HepG2 (cell line): Measurements from ENCODE around the gene CAMK2D. TPM values are rescaled to one million over a fixed set of nuclear protein-coding genes. Genes with fewer than 3 reads are reported as not detected.

Experiments used
- ATAC-seq: fragments of 200-7000 bp; cut with Tn5 transposase; 3 replicates; pipeline ENCODE4 v1.9.1; 2020; ENCODE audit warnings: mild to moderate bottlenecking, moderate library complexity
- BruUV-seq: library from RNA; stranded (reverse); fragments of 400-500 nt; replicated peaks from 2 replicates; lab custom pipeline; 2021; lab: Mats Ljungman, UMichigan
- CTCF ChIA-PET: fragments of 300-600 bp; formaldehyde crosslinking; extraction: SDS; loops from one replicate; lab custom pipeline; 2021; ENCODE audit warnings: low total read pairs, inconsistent platforms, low intra/inter-chr PET ratio; lab: Yijun Ruan, JAX
- POLR2A ChIA-PET: fragments of 350-600 bp; sonication (Branson Sonifier 250); formaldehyde crosslinking; loops from one replicate; lab custom pipeline; 2020; ENCODE audit warnings: antibody characterized with exemption, inconsistent platforms; lab: Yijun Ruan, JAX
- DNase-seq: peaks from one replicate; pipeline ENCODE4 v3.0.0-alpha.2; 2015; ENCODE audit warnings: low spot score
- FAIRE-seq: peaks from 3 replicates; lab custom pipeline; 2011; peaks lifted over from hg19 to GRCh38; lab: Jason Lieb, UNC
- H2AFZ ChIP-seq: one replicate; pipeline ENCODE4 v1.6.1; 2011; ENCODE audit warnings: low read length, inconsistent platforms
- H3K27ac ChIP-seq: fragments of 300-600 bp; 3 replicates; pipeline ENCODE4 v1.8.0; 2011; ENCODE audit warnings: mixed run types, mild to moderate bottlenecking, mixed read lengths, low read length, inconsistent platforms; ENCODE audit not compliant: insufficient read depth; ENCODE audit errors: extremely low read length
- H3K27me3 ChIP-seq, 2 experiments: fragments of 200-600 bp in 1 of 2; 2 replicates in 1 of 2; 3 replicates in 1 of 2; pipeline versions ENCODE4 v1.6.0 to v1.8.0; 2011; ENCODE audit warnings: low read length in 2 of 2, mild to moderate bottlenecking in 2 of 2, moderate library complexity in 2 of 2, inconsistent platforms in 1 of 2; ENCODE audit not compliant: insufficient read depth in 2 of 2, control insufficient read depth in 1 of 2
- H3K36me3 ChIP-seq, 2 experiments: fragments of 200-600 bp in 1 of 2; replicated peaks in 1 of 2; 2 replicates in 1 of 2; 3 replicates in 1 of 2; pipeline versions ENCODE4 v1.5.1 to v1.8.0; 2011; ENCODE audit warnings: low read length in 2 of 2, inconsistent platforms in 1 of 2; ENCODE audit not compliant: insufficient read depth in 2 of 2, control insufficient read depth in 1 of 2
- H3K4me1 ChIP-seq: 2 replicates; pipeline ENCODE4 v1.5.1; 2012; ENCODE audit warnings: low read length, inconsistent platforms; ENCODE audit not compliant: insufficient read depth
- H3K4me2 ChIP-seq: 2 replicates; pipeline ENCODE4 v1.6.0; 2011; ENCODE audit warnings: low read depth, low read length, inconsistent platforms
- H3K4me3 ChIP-seq, 3 experiments: fragments of 200-600 bp in 1 of 3; sonication (generic), shearing (Covaris generic) in 1 of 3; replicated peaks in 1 of 3; 2 replicates each; pipeline ENCODE4 v1.5.1; 2011 to 2016; ENCODE audit warnings: low read length in 3 of 3, inconsistent platforms in 2 of 3, low read depth in 2 of 3, mild to moderate bottlenecking in 2 of 3, control low read depth in 1 of 3, mixed read lengths in 1 of 3; ENCODE audit not compliant: insufficient read depth in 1 of 3
- H3K79me2 ChIP-seq: one replicate; pipeline ENCODE4 v1.6.1; 2011; ENCODE audit warnings: low read length, inconsistent platforms; ENCODE audit not compliant: insufficient read depth
- H3K9ac ChIP-seq: 2 replicates; pipeline ENCODE4 v1.6.0; 2011; ENCODE audit warnings: mild to moderate bottlenecking, low read depth, low read length, inconsistent platforms; ENCODE audit not compliant: insufficient read depth
- H3K9me3 ChIP-seq: 2 replicates; pipeline ENCODE4 v1.5.1; 2012; ENCODE audit warnings: mild to moderate bottlenecking, low read length
- H4K20me1 ChIP-seq: 2 replicates; pipeline ENCODE4 v1.6.0; 2011; ENCODE audit warnings: inconsistent platforms, mild to moderate bottlenecking, low read length, moderate library complexity; ENCODE audit not compliant: insufficient read depth
- HMG20A ChIP-seq: IDR thresholded peaks from 2 replicates; pipeline ENCODE4 v1.6.1; 2016; ENCODE audit warnings: borderline replicate concordance
- KLF15 ChIP-seq: sonication (generic); formaldehyde crosslinking; IDR thresholded peaks from 2 replicates; pipeline ENCODE4 v1.8.1; 2023; ENCODE audit warnings: borderline replicate concordance, mild to moderate bottlenecking, inconsistent platforms, missing genetic modification reagents, mixed read lengths
- NAIF1 ChIP-seq: sonication (generic); formaldehyde crosslinking; IDR thresholded peaks from 2 replicates; pipeline ENCODE4 v1.5.0; 2020; ENCODE audit warnings: mild to moderate bottlenecking, missing genetic modification reagents, borderline replicate concordance
- ZC3H4 ChIP-seq: sonication (generic); formaldehyde crosslinking; IDR thresholded peaks from 2 replicates; pipeline ENCODE4 v1.4.0; 2020; ENCODE audit warnings: missing genetic modification reagents, borderline replicate concordance
- ZNF253 ChIP-seq: sonication (generic); formaldehyde crosslinking; IDR thresholded peaks from 2 replicates; pipeline ENCODE4 v1.8.0; 2022; ENCODE audit warnings: mild to moderate bottlenecking, missing genetic modification reagents, borderline replicate concordance
- ZNF503 ChIP-seq: sonication (generic); formaldehyde crosslinking; IDR thresholded peaks from 2 replicates; pipeline ENCODE4 v1.4.0; 2020; ENCODE audit warnings: missing genetic modification reagents
- WGBS: methylation state at CpG from one replicate; pipeline ENCODE4 v1.1.6; 2017; ENCODE audit warnings: low lambda C conversion rate; 5-methylcytosine and 5-hydroxymethylcytosine counted together
- in situ Hi-C: cut with HindIII; loops from 2 replicates; pipeline ENCODE4 v1.10.0; 2017; ENCODE audit warnings: low pct_unique_long_range_greater_than_20kb; ENCODE audit not compliant: extremely low pct_ligation_motif_present
- intact Hi-C: fragments of 100-400 bp; cut with micrococcal nuclease; formaldehyde crosslinking; loops from one replicate; pipeline ENCODE4 v1.10.0; 2022; ENCODE audit not compliant: unreplicated experiment
- polyA plus RNA-seq, 8 experiments: library from polyadenylated mRNA; depleted of rRNA in 3 of 8; stranded (reverse) in 7 of 8; unstranded in 1 of 8; fragments of >200 nt; fragmentation: Illumina TruSeq in 4 of 8; extraction: Trizol in 4 of 8; gene quantifications; 2 replicates each; pipeline versions ENCODE4 v1.2.1 to v1.2.3, GENCODE V29; 2011 to 2016; ENCODE audit warnings: low read depth in 4 of 8, missing spikeins in 1 of 8, mixed read lengths in 1 of 8; ENCODE audit not compliant: insufficient read depth in 1 of 8
- total RNA-seq, 5 experiments: library from RNA; depleted of rRNA; stranded (reverse); fragments of >200 nt; fragmentation: Illumina TruSeq; extraction: Trizol; gene quantifications; 2 replicates each; pipeline ENCODE4 v1.2.3, GENCODE V29; 2016; ENCODE audit warnings: low read depth in 1 of 5

The CAMK2D gene
- total and polyA plus RNA-seq, 2 of the 13 experiments (the other 11 are each of a cell fraction or from before 2014, with no cell fraction given) = 18.0 to 65.4 TPM

GRCh38 chr4:113757486-113757885, 4.1 kb downstream of the CAMK2D start:
- ChIA-PET POLR2A (no interaction called here), CTCF (no interaction called here)
- Histone ChIP-seq H3K9ac (no peak overlapping the region), H3K27me3 (no peaks in the 10 kb centered on the region; a peak in 1 of 5 replicates), H3K36me3 (no peaks in the 10 kb centered on the region), H3K27ac (peak overlapping the region; percentile 2), H3K4me1 (peaks cover 43% of the 10 kb centered on the region), H3K79me2 (peaks cover 54% of the 10 kb centered on the region), H3K9me3 (no peaks in the 10 kb centered on the region), H4K20me1 (no peaks in the 10 kb centered on the region), H3K4me2 (no peak overlapping the region), H3K4me3 (no peak overlapping the region), H2AFZ (no peak overlapping the region)
- intact Hi-C loops (no loop called here), in situ Hi-C loops (no loop called here)
- WGBS = 91% methylated on average over 3 of the region's 3 CpGs
- no TSS peak for BruUV-seq
- FAIRE-seq (no peak), ATAC-seq (no peak), DNase-seq (no peak)
- TF ChIP-seq KLF15 (CRISPR knock-in tag) (no peak), ZC3H4 (CRISPR knock-in tag) (no peak), ZNF253 (CRISPR knock-in tag) (no peak), ZNF503 (CRISPR knock-in tag) (no peak)

- peaks cover 53% of the 10 kb centered on the region for H3K79me2 ChIP-seq
- no peaks in the 10 kb centered on the region for H4K20me1 ChIP-seq
- FAIRE-seq (no peak), DNase-seq (peak; percentile 82), ATAC-seq (peak; percentile 43)
- H3K4me2 ChIP-seq = peak overlapping the region; percentile 27
- intact Hi-C loops = no loop called here
- ChIA-PET POLR2A (no interaction called here), CTCF (no interaction called here)
- 68% methylated on average over 1 of the region's 1 CpG for WGBS
- 0 out of 6 replicates have a peak overlapping the region, but pooled peaks of 1 of the 3 experiments have one; percentile 29 for H3K4me3 ChIP-seq
- no peaks in the 10 kb centered on the region for H3K36me3 ChIP-seq
- H3K9me3 ChIP-seq = no peaks in the 10 kb centered on the region
- H3K27me3 ChIP-seq = no peaks in the 10 kb centered on the region; a peak in 1 of 5 replicates
- H3K27ac ChIP-seq = peak overlapping the region; percentile 26
- peaks cover 44% of the 10 kb centered on the region for H3K4me1 ChIP-seq
- H2AFZ ChIP-seq = no peak overlapping the region
- BruUV-seq = no TSS peak
- in situ Hi-C loops = no loop called here
- H3K9ac ChIP-seq = no peak overlapping the region
- no peak for TF ChIP-seq NAIF1 (CRISPR knock-in tag)
- TF ChIP-seq HMG20A (CRISPR knock-in tag) = peak; percentile 14; the same call in 1 of the 2 replicates
Observed at GRCh38 chr4:113756005-113756410, 5.5 kb downstream of the CAMK2D start.
